ENCODE results near the gene ATP8B3. TPM values are rescaled to one million over a fixed set of nuclear protein-coding genes. Genes with fewer than 3 reads are reported as not detected.

Gene ATP8B3
- polyA plus RNA-seq, 1 donor, result 0.99 TPM

DNA sequence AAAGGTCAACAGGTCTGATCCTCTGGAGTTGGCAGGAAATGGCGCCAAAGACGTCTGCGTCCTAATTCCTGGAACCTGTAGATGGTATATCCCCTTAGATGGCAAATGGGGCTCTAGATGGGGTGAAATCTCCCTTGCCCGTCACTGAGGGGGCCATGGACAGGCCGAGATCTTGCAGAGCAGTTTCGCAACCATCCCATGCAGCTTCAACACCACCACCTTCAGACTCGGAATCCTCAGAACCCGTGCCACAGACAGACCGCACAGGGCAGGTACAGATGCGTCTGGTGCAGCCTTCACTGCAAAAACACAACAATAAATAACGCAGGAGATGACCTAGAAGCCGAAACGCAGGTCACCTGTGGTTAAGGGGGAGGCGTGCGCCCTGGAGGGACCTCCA, 18.5 kb upstream of the ATP8B3 start:
- H3K4me1 ChIP-seq (ENCODE audit: control insufficient read depth, insufficient read depth, low read length), result peaks cover 13% of the 10 kb centered on the region
- H3K27ac ChIP-seq (ENCODE audit: low read length), result no peak overlapping the region
- no peaks in the 10 kb centered on the region for H3K27me3 ChIP-seq (ENCODE audit: control insufficient read depth, insufficient read depth, low read length)
- H3K4me3 ChIP-seq (ENCODE audit: low read length), result no peak overlapping the region
- WGBS (ENCODE audit: insufficient coverage, low lambda C conversion rate), result 100% methylated on average over 2 of the region's 15 CpGs
- peaks cover 2% of the 10 kb centered on the region for H3K9me3 ChIP-seq (ENCODE audit: control insufficient read depth, low read depth, low read length)
- peaks cover 37% of the 10 kb centered on the region for H3K36me3 ChIP-seq (ENCODE audit: control insufficient read depth, insufficient read depth, low read length)
- no peak for DNase-seq

DNA sequence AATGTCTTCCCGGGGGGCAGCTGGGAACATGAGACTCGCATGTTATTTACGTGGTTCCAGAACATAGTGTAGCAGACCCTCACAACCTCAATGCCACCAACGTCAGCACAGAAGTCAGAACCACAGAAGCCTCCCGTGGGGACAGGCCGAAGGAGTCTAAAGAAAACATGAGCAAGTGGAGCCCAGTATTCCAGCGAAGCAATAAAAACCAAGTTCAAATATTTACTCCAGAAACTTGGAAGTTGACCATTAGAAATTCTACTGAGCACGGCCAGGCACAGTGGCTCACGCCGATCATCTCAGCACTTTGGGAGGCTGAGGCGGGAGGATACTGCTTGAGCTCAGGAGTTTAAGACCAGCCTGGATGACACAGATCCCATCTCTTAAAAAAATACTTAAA, 17.9 kb upstream of the ATP8B3 start:
- no peak for DNase-seq
- H3K4me1 ChIP-seq (ENCODE audit: control insufficient read depth, insufficient read depth, low read length), result peaks cover 13% of the 10 kb centered on the region
- H3K36me3 ChIP-seq (ENCODE audit: control insufficient read depth, insufficient read depth, low read length), result peaks cover 37% of the 10 kb centered on the region
- H3K27me3 ChIP-seq (ENCODE audit: control insufficient read depth, insufficient read depth, low read length), result no peaks in the 10 kb centered on the region
- 60% methylated on average over 2 of the region's 11 CpGs for WGBS (ENCODE audit: insufficient coverage, low lambda C conversion rate)
- H3K27ac ChIP-seq (ENCODE audit: low read length), result no peak overlapping the region
- H3K9me3 ChIP-seq (ENCODE audit: control insufficient read depth, low read depth, low read length), result peaks cover 2% of the 10 kb centered on the region
- H3K4me3 ChIP-seq (ENCODE audit: low read length), result no peak overlapping the region

DNA sequence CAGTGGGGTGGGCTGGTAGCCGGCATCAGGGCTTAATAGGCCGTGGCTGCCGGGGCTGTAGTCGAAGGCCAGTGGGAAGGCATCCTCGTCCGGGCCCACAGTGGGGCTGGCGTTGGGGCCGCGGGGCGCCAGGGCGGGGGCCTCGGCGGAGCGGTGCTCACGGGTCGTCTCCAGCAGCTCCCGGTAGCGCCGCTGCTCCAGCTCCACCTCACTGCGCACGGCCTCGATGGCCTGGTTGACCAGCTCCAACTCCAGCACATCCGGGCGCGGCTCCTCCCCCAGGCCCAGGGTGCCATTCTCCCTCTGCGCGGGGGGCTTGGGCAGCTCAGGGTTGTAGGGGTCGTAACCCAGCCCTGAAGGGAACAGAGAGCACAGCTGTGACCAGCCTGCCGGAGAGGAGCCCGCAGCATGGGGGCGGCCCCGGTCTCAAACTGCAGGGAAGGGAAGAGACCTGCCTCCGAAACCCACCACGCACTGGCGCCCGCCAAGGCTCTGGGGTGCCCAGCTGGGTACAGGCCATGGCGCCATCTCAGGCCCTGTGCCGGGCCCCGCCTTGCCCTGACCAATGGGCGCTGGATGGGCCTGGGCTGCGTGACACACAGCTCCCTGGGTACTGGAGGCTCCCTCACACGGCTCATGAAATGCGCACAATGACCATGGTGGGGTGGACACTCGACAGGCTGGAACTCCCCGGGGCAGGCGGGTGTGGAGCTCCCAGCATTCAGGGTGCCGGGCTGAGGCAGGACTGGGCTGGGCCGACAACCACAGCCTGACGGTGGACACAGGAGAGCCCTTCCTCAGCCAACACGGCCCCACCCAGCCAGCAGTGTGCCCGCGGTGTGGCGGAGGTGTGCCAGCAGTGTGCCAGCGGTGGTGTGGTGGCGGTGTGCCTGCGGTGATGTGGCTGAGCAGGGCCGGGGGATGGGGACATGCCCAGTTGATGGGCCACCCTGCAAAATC, 16.5 kb upstream of the ATP8B3 start:
- no CpG with 5 or more reads among the region's 57 CpGs for WGBS (ENCODE audit: insufficient coverage, low lambda C conversion rate)
- H3K4me3 ChIP-seq (ENCODE audit: low read length), result no peak overlapping the region
- H3K27ac ChIP-seq (ENCODE audit: low read length), result no peak overlapping the region
- no peaks in the 10 kb centered on the region for H3K27me3 ChIP-seq (ENCODE audit: control insufficient read depth, insufficient read depth, low read length)
- H3K9me3 ChIP-seq (ENCODE audit: control insufficient read depth, low read depth, low read length), result peaks cover 5% of the 10 kb centered on the region
- DNase-seq, result no peak
- peaks cover 47% of the 10 kb centered on the region for H3K36me3 ChIP-seq (ENCODE audit: control insufficient read depth, insufficient read depth, low read length)
- peaks cover 13% of the 10 kb centered on the region for H3K4me1 ChIP-seq (ENCODE audit: control insufficient read depth, insufficient read depth, low read length)

DNA sequence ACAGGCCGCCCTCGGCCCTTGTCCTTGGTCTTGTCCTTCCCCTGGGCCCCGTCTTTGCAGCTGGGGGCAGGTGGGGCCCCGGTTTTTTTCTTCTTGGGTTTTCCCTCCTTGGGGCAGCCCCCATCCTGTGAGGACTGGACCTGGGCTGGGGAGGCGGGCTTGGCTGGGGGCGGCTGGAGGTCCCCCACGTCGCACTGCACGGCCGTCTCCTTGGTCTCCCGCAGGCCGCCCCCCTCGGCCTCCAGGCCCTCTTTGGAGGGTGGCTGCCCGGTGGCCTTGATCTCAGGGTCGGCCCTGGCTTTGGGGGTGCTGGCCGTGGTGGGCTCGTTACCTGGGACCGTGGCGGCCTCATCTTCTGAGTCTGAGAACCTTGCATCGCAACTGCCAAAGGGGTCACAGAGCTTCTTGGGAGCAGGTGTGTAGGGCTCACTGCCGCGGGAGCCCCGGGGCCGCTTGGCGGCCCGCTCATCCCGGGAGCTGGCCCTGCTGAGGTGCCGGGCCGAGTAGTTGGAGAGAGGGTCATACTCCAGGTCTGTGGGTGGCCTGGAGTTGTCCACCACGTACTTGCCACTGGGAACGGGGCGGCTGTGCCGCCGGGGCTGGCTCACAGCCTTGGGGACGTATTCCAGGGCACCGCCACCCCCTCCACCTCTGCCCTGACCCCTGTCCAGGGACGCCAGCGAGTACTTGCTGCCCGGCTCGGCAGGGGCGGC, 15.6 kb upstream of the ATP8B3 start:
- H3K36me3 ChIP-seq (ENCODE audit: control insufficient read depth, insufficient read depth, low read length), result peaks cover 51% of the 10 kb centered on the region
- DNase-seq, result no peak
- H3K27ac ChIP-seq (ENCODE audit: low read length), result no peak overlapping the region
- H3K27me3 ChIP-seq (ENCODE audit: control insufficient read depth, insufficient read depth, low read length), result no peaks in the 10 kb centered on the region
- H3K4me3 ChIP-seq (ENCODE audit: low read length), result no peak overlapping the region
- WGBS (ENCODE audit: insufficient coverage, low lambda C conversion rate), result no CpG with 5 or more reads among the region's 41 CpGs
- H3K4me1 ChIP-seq (ENCODE audit: control insufficient read depth, insufficient read depth, low read length), result peaks cover 13% of the 10 kb centered on the region
- H3K9me3 ChIP-seq (ENCODE audit: control insufficient read depth, low read depth, low read length), result peaks cover 5% of the 10 kb centered on the region

DNA sequence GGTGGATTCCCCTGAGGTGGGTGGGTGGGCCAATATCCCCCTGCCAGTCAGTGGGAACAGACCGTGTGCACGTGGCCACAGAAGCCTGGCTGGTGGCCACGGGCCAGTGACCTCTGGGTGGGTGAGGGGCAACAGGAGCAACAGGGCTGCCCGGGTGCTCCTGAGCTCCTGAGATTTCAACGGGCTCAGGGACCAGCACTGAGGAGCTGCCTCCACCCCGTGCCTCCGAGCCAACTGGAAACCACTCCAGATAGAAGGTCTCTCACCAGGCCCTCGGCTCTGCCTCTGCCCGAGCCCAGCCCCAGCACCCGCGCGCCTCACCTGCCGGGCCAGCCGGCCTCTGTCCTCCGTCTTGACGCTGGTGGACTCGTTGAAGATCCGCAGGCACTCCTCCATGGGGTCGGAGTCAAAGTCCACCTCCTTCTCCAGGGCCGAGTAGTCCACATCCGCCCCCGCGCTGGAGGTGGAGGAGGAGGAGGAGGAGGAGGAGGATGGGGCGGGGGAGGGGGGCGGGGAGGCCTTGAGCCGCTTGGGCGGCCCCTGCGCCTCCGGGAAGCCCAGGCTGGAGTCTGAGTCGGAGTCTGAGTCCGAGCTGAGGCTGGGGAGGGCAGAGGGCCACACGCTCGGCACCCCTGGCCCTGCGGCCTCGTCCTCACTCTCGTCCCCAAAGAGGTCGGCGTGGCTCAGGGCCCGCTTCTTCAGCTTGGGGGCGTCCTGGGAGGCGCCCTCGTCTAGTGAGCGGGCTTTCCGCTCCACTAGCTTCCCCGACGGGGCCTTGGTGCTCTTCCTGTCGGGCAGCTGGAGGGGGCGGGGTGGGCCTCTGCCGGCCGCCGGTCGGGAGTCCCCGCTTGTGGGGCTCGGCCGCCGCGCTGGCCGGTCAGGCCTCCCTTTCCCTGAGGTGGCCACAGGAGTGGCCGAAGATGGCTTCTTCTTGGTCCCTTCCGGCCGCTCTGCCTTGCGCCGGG, 14.8 kb upstream of the ATP8B3 start:
- peaks cover 55% of the 10 kb centered on the region for H3K36me3 ChIP-seq (ENCODE audit: control insufficient read depth, insufficient read depth, low read length)
- peak; percentile 68 to 85 for DNase-seq
- WGBS (ENCODE audit: insufficient coverage, low lambda C conversion rate), result no CpG with 5 or more reads among the region's 63 CpGs

DNA sequence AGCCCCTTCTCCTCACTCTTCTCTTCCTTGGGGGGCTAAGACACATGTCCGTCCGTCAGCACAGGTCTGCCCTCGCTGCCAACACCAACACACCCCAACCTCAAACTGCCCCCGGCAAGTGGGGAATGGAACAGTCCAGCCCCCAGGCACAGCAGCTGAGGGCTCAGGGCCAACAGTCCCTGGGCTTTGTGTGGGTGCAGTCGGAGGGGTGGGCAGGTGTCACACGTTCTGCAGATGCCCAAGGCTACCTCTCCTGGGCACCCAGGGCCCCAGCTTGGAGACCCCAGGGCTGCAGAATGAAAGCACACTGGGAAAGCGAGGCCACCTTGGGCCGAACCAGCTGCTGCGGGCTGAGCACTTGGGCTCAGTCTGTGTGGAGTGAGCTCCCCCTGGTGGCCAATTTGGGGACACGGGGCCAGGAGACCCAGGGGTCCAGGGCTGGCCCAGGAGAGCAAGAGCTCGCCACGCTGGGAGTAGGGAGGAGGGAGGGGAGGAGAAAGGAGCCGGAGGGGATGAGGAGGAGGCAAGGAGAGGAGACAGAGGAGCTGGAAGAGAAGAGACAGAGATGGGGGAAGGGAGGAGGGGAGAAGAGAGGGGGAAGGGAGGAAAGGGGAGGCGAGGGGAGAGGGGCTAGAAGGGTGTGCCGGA, 14.0 kb upstream of the ATP8B3 start:
- peak; percentile 68 to 73 for DNase-seq
- H3K9me3 ChIP-seq (ENCODE audit: control insufficient read depth, low read depth, low read length), result peaks cover 5% of the 10 kb centered on the region
- H3K4me3 ChIP-seq (ENCODE audit: low read length), result peak overlapping the region; percentile 51
- H3K4me1 ChIP-seq (ENCODE audit: control insufficient read depth, insufficient read depth, low read length), result peaks cover 13% of the 10 kb centered on the region
- H3K27ac ChIP-seq (ENCODE audit: low read length), result peak overlapping the region; percentile 73
- peaks cover 59% of the 10 kb centered on the region for H3K36me3 ChIP-seq (ENCODE audit: control insufficient read depth, insufficient read depth, low read length)
- 0% methylated on average over 3 of the region's 15 CpGs for WGBS (ENCODE audit: insufficient coverage, low lambda C conversion rate)
- no peaks in the 10 kb centered on the region for H3K27me3 ChIP-seq (ENCODE audit: control insufficient read depth, insufficient read depth, low read length)

More for the DNA sequence above, 14.8 kb upstream of the ATP8B3 start:
- Histone ChIP-seq H3K9me3 (ENCODE audit: control insufficient read depth, low read depth, low read length) (peaks cover 5% of the 10 kb centered on the region), H3K4me1 (ENCODE audit: control insufficient read depth, insufficient read depth, low read length) (peaks cover 13% of the 10 kb centered on the region), H3K4me3 (ENCODE audit: low read length) (peak overlapping the region; percentile 51), H3K27ac (ENCODE audit: low read length) (peak overlapping the region; percentile 73), H3K27me3 (ENCODE audit: control insufficient read depth, insufficient read depth, low read length) (no peaks in the 10 kb centered on the region)

DNA sequence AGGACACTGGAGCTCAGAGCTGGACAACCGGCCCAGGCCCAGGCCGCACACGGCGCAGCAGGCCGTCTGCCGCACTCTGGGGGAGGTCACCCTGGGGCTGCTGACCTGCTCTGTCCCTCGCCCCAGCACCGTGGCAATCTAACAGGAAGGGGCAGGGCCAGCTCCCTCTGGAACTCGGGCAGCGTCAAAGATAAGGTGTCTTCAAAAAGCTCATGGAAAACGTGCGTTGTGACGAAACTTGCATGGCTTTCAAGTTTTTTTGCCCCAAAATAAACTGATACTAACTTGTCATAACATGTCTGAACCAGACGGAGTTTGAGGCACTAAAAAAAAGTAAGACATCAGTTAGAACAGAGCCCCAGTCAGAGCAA, 12.2 kb upstream of the ATP8B3 start:
- peaks cover 64% of the 10 kb centered on the region for H3K36me3 ChIP-seq (ENCODE audit: control insufficient read depth, insufficient read depth, low read length)
- no CpG with 5 or more reads among the region's 14 CpGs for WGBS (ENCODE audit: insufficient coverage, low lambda C conversion rate)

DNA sequence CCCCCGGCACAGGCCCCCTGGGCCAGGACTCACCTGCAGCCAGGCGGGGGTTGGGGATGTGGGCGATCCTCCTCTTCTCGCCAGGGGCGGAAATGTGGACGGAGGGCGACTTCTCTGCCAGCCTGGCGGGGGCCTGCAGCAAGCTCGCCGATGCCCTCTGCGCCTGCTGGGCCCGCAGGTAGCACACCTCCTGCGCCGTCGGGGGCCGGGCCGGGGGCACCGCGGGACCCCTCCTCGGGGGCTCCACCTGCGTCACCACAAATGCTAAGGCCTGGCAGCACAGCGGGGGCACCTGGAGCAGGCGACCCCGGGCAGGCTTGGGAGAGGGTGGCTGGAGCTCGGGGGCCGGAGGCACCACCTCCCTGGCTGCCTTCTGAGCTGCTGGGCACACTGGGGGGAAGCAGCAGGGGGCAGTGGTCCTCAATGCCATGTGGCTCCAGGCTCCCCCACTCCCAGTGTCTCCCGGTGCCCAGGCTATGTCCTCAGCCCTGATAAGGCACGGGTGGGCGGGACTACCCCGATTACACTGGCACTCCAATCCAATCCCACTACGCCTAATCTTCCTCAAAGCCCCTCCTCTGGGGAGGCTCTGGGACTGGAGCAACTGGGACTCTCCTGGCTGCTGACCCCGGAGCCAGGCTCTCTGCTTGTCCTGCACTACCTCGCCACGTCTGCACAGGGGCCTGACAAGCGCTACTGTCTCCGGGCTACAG, 11.6 kb upstream of the ATP8B3 start:
- no peak overlapping the region for H3K4me3 ChIP-seq (ENCODE audit: low read length)
- peaks cover 67% of the 10 kb centered on the region for H3K36me3 ChIP-seq (ENCODE audit: control insufficient read depth, insufficient read depth, low read length)
- no peaks in the 10 kb centered on the region for H3K27me3 ChIP-seq (ENCODE audit: control insufficient read depth, insufficient read depth, low read length)
- H3K9me3 ChIP-seq (ENCODE audit: control insufficient read depth, low read depth, low read length), result peaks cover 5% of the 10 kb centered on the region
- no CpG with 5 or more reads among the region's 36 CpGs for WGBS (ENCODE audit: insufficient coverage, low lambda C conversion rate)
- DNase-seq, result no peak
- no peak overlapping the region for H3K27ac ChIP-seq (ENCODE audit: low read length)
- peaks cover 13% of the 10 kb centered on the region for H3K4me1 ChIP-seq (ENCODE audit: control insufficient read depth, insufficient read depth, low read length)

More for the DNA sequence above, 12.2 kb upstream of the ATP8B3 start:
- Histone ChIP-seq H3K27me3 (ENCODE audit: control insufficient read depth, insufficient read depth, low read length) (no peaks in the 10 kb centered on the region), H3K4me1 (ENCODE audit: control insufficient read depth, insufficient read depth, low read length) (peaks cover 13% of the 10 kb centered on the region), H3K9me3 (ENCODE audit: control insufficient read depth, low read depth, low read length) (peaks cover 5% of the 10 kb centered on the region), H3K4me3 (ENCODE audit: low read length) (no peak overlapping the region), H3K27ac (ENCODE audit: low read length) (no peak overlapping the region)
- DNase-seq, result no peak

DNA sequence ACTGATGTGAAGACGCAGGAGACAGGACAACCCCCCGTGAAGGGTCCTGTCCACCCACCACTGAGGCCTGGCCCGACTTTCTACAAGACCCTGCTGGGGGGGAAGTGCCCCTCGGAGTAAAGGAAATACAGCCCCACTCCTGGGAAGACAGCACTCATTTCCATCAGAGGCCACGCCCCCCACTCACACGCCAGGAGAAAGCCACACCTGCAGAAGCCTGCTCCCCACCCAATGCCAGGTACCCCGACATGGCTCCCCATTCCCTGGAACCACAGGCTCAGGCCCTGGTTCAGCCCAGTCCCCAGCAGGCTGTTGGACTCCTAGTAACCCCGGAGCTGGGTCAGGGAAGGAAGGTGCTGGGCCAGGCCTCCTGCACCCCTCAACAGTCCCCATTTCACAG, 10.9 kb upstream of the ATP8B3 start:
- H3K4me3 ChIP-seq (ENCODE audit: low read length), result no peak overlapping the region
- WGBS (ENCODE audit: insufficient coverage, low lambda C conversion rate), result no CpG with 5 or more reads among the region's 8 CpGs
- peaks cover 5% of the 10 kb centered on the region for H3K9me3 ChIP-seq (ENCODE audit: control insufficient read depth, low read depth, low read length)
- no peaks in the 10 kb centered on the region for H3K27me3 ChIP-seq (ENCODE audit: control insufficient read depth, insufficient read depth, low read length)
- DNase-seq, result no peak
- H3K36me3 ChIP-seq (ENCODE audit: control insufficient read depth, insufficient read depth, low read length), result peaks cover 70% of the 10 kb centered on the region
- peaks cover 13% of the 10 kb centered on the region for H3K4me1 ChIP-seq (ENCODE audit: control insufficient read depth, insufficient read depth, low read length)
- H3K27ac ChIP-seq (ENCODE audit: low read length), result no peak overlapping the region
